KBM-7 (cell line): ENCODE measurements around the gene TCP11L2.
"Not testable (repeated sequence)": the region's sequence is repeated elsewhere in the genome, so short reads cannot be mapped to it uniquely, and the experiment has no call there.

Source experiments
- DNase-seq: peaks from one replicate; pipeline ENCODE4 v3.0.0-alpha.2; 2015
- in situ Hi-C: fragments of 300-500 bp; cut with MboI; formaldehyde crosslinking; loops from 2 replicates; pipeline ENCODE4 v1.14.3; 2020; ENCODE audit warnings: low sequenced_read_pairs, low pct_unique_long_range_greater_than_20kb, mixed read lengths

The TCP11L2 gene

DNA sequence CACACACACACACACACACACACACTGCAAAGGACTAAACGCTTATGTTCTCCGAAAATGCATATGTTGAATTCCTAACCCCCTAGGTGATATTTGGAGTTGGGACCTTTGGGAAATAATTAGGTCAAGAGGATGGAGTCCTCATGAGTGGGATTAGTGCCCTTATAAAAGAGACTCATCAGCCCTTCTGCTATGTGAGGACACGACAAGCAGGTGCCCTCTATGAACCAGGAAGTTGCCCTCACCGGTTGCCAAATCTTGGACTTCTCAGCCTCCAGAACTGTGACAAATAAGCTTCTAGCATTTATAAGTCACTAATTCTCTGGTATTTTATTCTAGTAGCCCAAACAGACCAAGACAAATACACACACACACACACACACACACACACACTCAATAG lies 20.7 kb upstream of the TCP11L2 start:
- in situ Hi-C loops: no loop called here
- DNase-seq: no peak

DNA sequence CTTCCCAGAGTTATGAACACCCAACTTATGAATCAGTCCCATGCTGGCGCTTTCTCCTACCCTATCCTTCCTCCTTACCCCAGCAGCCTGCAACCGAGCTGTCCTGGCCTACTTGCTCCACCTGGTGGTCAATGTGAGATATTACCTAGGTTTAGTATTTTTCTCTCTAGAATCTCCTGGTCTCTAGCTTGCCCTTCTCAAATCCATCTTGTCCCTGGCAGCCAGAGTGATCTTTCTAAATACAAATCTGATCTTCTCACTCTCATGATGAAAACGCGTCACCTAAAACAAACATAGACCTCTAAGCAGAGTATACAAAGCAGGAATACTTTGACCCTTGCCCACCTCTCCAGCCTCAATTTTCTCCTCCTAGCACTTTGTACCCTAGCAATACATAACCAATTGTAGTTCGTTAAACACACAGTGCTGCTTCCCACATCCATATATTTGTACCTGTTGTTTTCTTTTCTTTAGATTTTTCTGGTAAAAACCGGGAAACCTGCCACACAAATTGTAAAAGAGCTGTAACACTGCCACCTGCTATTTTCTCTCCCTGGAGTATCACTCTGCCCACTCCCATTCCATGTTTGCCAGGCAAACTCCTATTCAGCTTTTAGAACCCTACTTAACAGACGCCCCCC lies 20.0 kb upstream of the TCP11L2 start:
- in situ Hi-C loops: no loop called here
- peak; percentile 66 for DNase-seq

DNA sequence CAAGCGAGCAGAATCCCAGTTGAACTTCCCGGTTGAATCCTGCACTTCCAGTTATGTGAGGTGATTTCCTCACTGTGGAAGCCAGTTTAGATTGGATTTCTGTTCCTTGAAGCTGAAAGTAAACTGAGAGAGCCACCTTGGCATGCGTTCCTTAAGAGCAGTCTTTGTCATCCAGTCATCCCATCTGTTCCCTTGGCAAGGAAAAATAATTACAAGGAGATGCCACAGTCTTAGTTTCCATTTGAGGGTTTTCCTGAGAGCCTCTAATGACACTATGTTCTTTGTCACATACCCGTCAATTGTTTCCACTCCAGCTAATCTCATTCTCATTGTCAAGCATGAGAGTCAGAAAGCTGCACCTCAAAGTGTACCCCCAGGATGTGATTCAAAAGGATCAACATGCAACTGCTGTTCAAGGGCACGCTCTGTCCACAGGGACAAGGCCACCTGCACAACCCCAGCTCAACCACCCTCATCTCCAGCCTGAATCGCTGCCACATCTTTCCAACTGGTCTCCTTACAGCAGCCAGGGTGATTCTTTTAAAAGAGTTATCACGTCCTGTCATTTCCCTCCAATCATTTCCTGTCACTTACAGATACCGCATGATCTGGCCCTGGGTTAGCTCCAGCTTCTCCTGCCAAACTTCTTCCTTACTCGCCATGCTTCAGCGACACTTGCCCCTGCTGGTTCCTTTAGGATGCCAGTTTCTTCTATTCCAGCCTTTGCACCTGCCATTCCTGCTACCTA lies 18.0 kb upstream of the TCP11L2 start:
- in situ Hi-C loops: no loop called here
- DNase-seq: no peak

DNA sequence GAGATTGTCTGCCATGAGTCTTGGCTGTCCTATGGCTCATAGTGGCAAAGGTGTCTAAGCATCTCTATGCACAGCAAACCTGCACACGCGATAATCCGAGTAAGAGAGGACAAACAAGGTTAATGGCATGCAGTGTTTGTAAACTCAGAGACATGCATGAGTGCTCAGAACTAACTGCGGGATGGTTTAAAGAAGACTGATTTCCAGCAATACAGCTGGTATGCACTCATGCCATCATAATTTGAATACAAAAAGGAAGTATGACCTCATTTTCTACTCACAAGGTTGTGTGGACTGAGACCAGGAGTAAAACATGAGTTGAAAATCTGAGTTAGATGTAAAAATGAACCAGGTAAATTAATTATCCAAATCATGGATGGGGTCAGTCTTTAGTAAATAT lies 16.6 kb upstream of the TCP11L2 start:
- in situ Hi-C loops: no loop called here
- no peak for DNase-seq

DNA sequence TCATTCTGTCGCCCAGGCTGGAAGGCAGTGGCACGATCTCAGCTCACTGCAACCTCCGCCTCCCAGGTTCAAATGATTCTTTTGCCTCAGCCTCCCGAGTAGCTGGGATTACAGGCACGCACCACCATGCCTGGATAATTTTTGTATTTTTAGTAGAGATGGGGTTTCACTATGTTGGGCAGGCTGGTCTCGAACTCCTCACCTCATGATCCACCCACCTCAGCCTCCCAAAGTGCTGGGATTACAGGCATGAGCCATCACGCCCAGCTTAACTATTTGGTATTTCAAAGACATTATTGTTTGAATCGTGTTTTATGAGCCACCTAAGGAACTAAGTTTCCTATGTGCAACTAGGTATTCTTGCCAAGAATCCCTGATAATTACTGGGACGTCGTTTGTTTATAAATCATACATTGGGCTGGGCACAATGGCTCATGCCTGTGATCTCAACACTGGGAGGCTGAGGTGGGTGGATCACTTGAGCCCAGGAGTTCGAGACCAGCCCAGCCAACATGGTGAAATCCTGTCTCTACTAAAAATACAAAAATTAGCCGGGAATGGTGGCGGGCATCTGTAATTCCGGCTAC lies 15.9 kb upstream of the TCP11L2 start:
- in situ Hi-C loops, DNase-seq: not testable (repeated sequence)

DNA sequence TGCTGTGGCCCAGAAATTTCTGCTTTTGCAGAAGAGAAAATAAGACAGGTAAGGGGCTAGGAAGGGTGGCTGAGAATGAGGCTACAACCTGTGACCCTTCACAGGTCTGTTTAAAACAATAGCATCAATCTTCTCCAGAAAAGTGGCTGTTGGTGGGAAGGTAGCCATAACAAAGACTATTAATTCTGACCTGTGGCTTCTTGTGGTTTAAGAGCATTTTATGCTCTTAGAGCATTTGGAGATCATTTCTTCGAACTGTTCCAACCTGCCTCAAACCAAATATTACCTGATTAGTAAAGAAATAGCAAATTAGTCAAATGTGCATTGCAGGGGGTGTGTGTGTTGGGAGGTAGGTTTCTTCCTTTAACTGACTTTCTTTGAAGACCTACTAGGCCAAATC lies 15.2 kb upstream of the TCP11L2 start:
- DNase-seq: no peak
- in situ Hi-C loops: no loop called here

DNA sequence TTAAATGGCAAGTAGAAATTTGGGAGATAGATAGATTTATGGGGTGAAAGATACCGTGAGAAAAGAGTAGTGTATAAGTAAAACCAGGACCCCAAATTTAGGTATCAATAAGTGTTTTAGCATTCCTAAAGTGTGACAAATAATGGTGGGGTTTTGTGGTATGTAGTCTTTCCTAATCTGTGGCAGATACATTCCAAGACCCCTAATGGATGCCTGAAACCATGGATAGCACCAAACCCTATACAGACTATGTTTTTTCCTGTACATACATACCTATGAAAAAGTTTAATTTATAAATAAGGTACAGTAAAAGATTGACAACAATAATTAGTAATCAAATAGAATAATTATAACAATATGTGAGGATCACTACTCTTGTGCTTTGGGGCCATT lies 14.4 kb upstream of the TCP11L2 start:
- in situ Hi-C loops: no loop called here
- DNase-seq: no peak

DNA sequence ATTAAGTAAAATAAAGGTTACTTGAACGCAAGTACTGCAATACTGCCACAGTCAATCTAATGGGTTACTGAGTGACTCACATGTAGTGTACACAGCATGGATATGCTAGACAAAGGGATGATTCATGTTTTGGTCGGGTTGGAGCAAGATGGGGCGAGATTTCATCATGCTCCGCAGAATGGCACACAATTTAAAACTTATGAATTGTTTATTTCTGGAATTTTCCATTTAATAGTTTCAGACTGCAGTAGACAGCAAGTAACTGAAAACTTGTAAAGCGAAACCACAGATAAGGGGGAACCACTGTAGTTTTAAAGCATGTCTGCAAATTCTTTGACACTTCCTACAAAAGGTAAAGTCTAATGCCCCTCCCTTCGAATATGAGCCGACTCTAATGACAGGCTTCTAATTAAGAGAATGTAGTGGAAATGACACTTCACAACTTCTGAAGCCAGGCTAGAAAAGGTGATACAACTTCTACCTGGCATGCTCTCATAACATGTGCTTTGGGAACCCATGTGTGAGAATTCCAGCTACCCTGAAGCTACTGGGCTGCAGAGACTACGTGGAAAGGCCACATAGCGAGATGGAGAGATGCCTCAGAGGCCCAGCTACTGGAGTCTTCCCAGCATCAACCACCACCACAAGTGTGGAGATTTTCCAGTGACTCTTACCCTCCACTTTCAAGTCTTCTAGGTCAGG lies 13.9 kb upstream of the TCP11L2 start:
- in situ Hi-C loops: no loop called here
- no peak for DNase-seq

DNA sequence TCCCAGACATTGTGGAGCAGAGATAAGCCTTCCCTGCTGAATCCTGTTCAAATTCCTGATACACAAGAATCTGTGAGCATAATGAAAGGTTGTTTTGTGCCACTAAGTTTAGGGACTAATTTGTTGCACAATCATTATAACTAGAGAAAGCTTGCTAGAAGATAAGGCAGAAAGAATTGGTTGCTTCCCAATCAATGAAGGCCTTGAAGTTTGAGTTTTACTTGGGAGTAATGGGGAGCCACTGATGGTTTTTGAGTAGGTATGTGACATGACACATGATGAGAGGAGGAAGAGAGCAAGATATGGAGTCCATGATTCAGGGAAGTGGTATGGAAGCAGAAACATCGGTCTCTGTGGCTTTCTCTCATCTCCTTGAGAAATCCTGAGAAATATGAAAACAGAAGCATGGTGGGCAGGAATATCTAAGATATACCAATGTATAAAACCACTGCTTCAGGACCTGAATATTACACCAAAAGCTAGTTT lies 13.3 kb upstream of the TCP11L2 start:
- no peak for DNase-seq
- in situ Hi-C loops: no loop called here

DNA sequence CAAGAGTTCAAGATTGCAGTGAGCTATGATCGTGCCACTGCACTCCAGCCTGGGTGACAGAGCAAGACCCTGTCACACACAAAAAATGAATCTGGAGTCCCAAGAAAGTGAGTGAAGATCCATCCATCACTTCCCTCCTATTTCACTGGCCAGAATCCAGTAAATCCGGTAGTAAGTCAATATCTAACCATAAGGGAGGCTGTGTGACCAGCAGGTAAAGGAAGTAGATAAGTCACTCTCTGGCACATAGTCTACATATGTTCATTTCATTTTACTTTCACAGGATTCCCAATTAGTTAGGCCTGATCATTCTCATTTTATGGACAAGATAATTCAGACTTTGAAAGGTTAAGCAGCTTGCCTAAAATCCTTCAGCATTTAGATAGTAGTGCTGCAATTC lies 11.9 kb upstream of the TCP11L2 start:
- in situ Hi-C loops: no loop called here

DNA sequence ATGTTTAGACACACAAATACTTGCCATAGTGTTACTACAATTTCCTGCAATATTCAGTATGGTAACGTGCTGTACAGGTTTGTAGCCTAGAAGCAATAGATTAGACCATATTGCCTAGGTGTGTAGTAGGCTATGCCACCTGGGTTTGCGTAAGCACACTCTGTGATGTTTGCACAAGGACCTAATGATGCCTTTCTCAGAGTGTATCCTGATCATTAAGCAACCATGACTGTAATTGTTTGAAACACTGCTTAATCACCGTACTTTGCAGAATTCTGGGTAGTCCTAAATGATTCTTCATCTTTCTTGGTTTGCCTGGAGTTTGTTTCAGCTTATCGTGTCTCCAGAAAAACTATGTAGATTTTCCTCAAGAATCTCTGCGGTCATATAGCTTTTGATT lies 11.2 kb upstream of the TCP11L2 start:
- no peak for DNase-seq

More for the DNA sequence above, 11.9 kb upstream of the TCP11L2 start:
- no peak for DNase-seq

DNA sequence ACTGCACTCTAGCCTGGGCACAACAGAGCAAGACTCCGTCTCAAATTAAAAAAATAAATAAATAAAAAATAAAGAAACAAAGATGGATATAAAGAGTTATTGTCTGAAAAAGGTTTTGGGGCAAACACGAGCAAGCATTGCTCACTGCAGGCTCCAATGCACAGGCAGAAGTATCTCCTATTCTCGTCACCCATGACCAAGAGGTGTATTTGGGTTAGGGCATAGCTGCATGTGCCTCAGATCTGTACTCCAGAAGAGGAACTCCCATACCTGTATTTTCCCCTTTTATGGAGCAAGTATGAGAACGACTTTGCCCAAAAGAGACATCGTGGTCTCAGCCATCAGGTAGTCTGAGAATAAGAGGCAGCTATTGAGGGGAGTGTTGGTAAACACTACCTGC lies 10.2 kb upstream of the TCP11L2 start:
- no peak for DNase-seq
- in situ Hi-C loops: no loop called here

More for the DNA sequence above, 11.2 kb upstream of the TCP11L2 start:
- in situ Hi-C loops: no loop called here

DNA sequence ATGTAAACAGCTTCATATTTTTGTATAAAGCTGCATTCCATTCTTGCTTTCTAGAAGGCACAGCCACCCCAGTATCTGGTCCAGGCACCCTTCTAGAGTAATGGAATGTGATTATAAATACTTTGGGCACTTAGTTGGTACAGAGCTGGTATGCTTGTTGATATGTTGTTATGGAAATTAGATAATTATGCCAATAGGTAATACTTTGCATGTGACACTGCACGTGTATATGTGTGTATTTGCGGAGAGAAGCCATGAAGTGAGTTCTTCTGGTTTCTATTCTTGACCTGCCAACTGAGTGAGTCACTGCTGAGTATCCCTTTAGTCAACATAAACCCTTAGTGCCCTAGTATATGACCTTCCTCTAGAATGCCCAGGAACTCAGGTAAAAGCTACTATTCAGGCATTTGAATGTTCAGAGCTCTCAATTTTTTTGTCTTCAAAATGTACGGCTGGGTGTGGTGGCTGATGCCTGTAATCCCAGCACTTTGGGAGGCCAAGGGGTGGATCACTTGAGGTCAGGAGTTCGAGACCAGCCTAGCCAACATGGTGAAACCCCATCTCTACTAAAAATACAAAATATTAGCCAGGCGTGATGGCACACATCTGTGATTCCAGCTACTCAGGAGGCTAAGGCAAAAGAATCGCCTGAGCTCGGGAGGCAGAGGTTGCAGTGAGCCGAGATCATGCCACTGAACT lies 6.2 kb upstream of the TCP11L2 start:
- DNase-seq: no peak
- in situ Hi-C loops: no loop called here

DNA sequence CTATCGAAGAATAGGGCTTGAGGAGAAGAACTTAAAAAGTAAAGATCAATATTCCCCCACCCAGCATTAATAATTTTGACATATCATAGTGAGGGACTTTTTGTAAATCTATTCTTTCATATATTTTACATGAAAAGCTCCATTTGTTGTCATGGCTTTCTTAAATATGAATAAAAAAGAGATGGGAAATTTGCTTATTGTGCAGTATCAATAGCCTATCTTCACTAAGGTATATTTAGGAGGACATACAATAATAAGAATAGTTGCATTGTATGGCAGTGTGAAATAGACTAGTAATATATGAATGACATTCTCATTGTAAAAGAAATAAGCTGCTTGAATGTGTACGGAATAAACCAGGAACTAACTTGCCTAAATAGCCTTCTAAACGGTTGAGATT lies 5.5 kb upstream of the TCP11L2 start:
- no peak for DNase-seq
- in situ Hi-C loops: no loop called here

DNA sequence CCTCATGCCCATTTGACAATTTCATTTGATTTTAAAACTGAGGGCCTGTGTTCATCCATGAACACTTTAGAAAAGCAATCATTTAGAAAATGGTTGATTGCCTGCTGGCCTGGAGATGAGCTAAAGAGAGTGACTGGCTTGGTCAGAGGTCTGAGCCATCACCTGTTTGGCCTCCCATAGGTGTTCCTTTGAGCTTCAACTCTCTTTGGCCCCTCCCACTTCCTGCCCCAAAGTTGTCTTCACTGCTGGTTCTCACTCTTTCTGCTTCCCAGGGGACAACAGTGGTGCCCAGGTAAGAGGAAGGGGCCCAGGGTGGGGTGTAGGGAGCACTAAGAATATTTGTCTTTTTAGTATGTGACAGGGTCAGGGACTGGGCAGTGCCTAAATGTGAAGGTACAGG lies 4.9 kb upstream of the TCP11L2 start:
- in situ Hi-C loops: no loop called here

DNA sequence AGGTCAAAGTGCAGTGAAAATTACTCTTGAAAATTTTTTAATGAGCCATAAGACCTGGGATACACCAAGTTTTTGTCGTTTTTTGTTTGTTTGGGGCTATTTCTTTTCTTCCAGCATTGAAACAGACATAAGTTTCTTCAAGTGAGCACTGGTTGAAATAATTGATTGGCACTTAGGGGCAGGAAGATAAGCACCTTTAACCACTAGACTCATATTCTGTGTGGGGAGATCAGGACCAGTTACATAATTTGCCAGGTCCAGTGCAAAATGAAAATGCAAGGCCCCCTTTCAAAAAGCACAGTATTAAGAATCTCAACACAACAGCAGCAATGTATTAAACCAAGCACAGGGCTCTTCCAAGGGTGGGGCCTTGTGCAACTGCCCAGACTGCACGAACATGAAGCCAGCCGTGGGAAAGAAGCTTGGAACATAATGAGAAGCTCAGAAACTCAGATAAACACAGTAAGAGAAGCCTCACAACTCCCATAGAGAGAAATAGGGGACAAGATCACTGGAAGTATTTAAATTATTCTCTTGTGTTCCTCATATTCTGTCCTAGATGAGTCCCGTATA lies 3.2 kb upstream of the TCP11L2 start:
- in situ Hi-C loops: no loop called here
- DNase-seq: no peak

More for the DNA sequence above, 4.9 kb upstream of the TCP11L2 start:
- DNase-seq: no peak

DNA sequence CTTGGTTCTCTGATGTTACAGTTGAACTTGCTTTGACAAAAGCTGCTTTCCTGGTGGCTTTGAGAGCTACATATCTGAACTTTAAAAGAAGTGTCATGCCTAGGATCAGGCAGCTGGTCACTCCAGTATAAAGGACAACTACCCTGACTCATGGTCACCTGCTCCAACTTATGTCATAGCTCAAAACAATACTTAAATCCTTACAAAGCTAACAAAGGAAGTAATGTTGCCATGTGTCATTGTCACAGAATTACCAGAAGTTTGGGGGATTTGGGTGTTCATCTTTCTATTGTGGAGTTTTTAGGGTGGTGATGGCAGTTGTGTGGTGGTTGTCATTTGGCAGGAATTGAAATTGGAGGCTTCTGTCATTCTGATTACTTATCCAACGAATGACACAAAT lies 1.8 kb upstream of the TCP11L2 start:
- in situ Hi-C loops: no loop called here

DNA sequence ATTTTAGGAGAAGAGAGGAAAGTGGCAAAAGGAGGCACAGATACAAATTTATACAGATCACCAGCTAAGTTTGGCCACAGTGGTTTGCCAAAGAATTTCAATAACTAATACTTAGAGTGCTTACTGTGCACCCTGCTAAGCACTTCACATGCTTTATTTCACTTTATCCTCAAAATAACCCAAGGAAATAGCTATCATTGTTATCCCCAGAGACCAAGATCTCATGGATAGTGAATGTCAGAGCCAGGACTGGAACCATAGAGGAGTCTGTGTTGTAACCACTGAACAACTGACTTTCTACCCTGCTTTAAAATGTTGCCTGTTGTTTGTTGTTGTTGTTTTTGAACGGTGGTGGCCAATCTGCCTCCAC lies 1.3 kb upstream of the TCP11L2 start:
- in situ Hi-C loops: no loop called here
- no peak for DNase-seq

More for the DNA sequence above, 1.8 kb upstream of the TCP11L2 start:
- DNase-seq: no peak
